Testis (tissue), 3 donors: ENCODE measurements around the gene PAPPA2. TPM values are rescaled to one million over a fixed set of nuclear protein-coding genes. Genes with fewer than 3 reads are reported as not detected.

ENCODE experiments used
- DNase-seq: peaks from one replicate; pipeline ENCODE4 v3.0.0-alpha.2; 2019
- H3K27ac ChIP-seq, 2 donors: fragments of 200-600 bp; sonication (generic); one replicate each; pipeline ENCODE4 v1.5.1; 2019
- H3K27me3 ChIP-seq: fragments of 200-600 bp; sonication (generic); one replicate; pipeline ENCODE4 v1.5.1; 2019
- H3K36me3 ChIP-seq: fragments of 200-600 bp; sonication (generic); one replicate; pipeline ENCODE4 v1.5.1; 2017; ENCODE audit warnings: low read depth; ENCODE audit errors: missing control alignments
- H3K4me1 ChIP-seq: fragments of 200-600 bp; sonication (generic); one replicate; pipeline ENCODE4 v1.5.1; 2019
- H3K4me3 ChIP-seq, 2 donors: fragments of 200-600 bp; sonication (generic); one replicate each; pipeline ENCODE4 v1.5.1; 2017 to 2019
- H3K9me3 ChIP-seq: fragments of 200-600 bp; sonication (generic); one replicate; pipeline ENCODE4 v1.5.1; 2017
- POLR2A ChIP-seq: fragments of 450-650 bp; IDR thresholded peaks from one replicate; pipeline ENCODE4 v1.6.1; 2017; ENCODE audit warnings: antibody characterized with exemption, mild to moderate bottlenecking, moderate library complexity
- WGBS, 2 donors: methylation state at CpG; one replicate each; pipeline ENCODE4 v1.1.5; 2018; 5-methylcytosine and 5-hydroxymethylcytosine counted together
- intact Hi-C: fragments of 100-400 bp; cut with DNase I; formaldehyde crosslinking; loops from one replicate; pipeline ENCODE4 v1.15.1; 2023; ENCODE audit warnings: low total_unique reads
- polyA plus RNA-seq: library from polyadenylated mRNA; stranded (reverse); fragments of 350-450 nt; fragmentation: Illumina TruSeq; extraction: RNeasy Lipid Tissue Mini Kit (QIAGEN cat#74804); gene quantifications from one replicate; pipeline ENCODE4 v1.2.3, GENCODE V29; 2014; ENCODE audit warnings: low read depth, low replicate concordance; ENCODE audit not compliant: insufficient read depth
- total RNA-seq, 2 donors: library from RNA; depleted of rRNA; stranded (reverse); fragments of >200 nt; gene quantifications; one replicate each; pipeline ENCODE4 v1.2.3, GENCODE V29; 2016
- TF ChIP-seq, protein P1 (sequence below), 3 experiments: fragments of 450-650 bp in 2 of 3; fragments of 200-600 bp in 1 of 3; sonication (generic) in 1 of 3; IDR thresholded peaks; one replicate each; pipeline ENCODE4 v1.5.1; 2016 to 2019; ENCODE audit warnings: antibody characterized with exemption in 3 of 3, mild to moderate bottlenecking in 2 of 3, moderate library complexity in 1 of 3

PAPPA2 gene
- total and polyA plus RNA-seq, 3 donors from 2014 or later, result 0.80 to 2.2 (median 2.2) TPM

DNA sequence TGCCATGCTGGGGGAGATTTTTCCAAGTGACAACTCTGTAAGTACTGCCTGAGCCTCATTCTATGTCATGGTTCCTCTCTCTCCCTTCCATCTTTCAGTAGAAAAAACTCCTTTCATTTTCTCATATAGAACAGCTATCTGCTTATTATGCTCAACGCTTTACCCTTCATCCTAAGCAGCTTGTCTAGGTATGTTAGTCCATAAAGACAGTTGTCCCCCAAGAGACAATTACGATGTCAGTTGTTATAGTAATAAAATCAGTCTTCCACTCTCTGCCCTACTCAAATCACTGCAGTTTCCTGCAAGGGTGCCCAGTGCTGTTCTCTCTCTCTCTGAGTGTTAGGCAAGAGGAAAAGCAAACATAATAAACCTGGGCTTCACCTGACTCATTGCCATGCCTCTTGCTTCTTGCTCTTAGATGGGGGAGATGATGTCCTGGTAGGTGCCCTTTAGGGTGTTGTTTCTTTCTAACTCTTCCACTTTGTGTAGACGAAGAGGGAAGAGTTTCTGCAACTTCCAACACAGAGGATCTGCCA lies 59.4 kb downstream of the PAPPA2 start:
- no peak overlapping the region for H3K27ac ChIP-seq
- intact Hi-C loops, result no loop called here
- no peak overlapping the region for H3K4me3 ChIP-seq
- WGBS, 2 donors, result 84 to 94% methylated on average over 3 of the region's 3 CpGs
- no peaks in the 10 kb centered on the region for H3K4me1 ChIP-seq
- H3K27me3 ChIP-seq, result no peaks in the 10 kb centered on the region
- H3K36me3 ChIP-seq, result no peaks in the 10 kb centered on the region
- no peak for DNase-seq
- no peak for TF ChIP-seq POLR2A
- TF ChIP-seq, protein P1, sequence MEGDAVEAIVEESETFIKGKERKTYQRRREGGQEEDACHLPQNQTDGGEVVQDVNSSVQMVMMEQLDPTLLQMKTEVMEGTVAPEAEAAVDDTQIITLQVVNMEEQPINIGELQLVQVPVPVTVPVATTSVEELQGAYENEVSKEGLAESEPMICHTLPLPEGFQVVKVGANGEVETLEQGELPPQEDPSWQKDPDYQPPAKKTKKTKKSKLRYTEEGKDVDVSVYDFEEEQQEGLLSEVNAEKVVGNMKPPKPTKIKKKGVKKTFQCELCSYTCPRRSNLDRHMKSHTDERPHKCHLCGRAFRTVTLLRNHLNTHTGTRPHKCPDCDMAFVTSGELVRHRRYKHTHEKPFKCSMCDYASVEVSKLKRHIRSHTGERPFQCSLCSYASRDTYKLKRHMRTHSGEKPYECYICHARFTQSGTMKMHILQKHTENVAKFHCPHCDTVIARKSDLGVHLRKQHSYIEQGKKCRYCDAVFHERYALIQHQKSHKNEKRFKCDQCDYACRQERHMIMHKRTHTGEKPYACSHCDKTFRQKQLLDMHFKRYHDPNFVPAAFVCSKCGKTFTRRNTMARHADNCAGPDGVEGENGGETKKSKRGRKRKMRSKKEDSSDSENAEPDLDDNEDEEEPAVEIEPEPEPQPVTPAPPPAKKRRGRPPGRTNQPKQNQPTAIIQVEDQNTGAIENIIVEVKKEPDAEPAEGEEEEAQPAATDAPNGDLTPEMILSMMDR (IDR thresholded peaks at IDR 0.05), result no peak
- no peaks in the 10 kb centered on the region for H3K9me3 ChIP-seq

DNA sequence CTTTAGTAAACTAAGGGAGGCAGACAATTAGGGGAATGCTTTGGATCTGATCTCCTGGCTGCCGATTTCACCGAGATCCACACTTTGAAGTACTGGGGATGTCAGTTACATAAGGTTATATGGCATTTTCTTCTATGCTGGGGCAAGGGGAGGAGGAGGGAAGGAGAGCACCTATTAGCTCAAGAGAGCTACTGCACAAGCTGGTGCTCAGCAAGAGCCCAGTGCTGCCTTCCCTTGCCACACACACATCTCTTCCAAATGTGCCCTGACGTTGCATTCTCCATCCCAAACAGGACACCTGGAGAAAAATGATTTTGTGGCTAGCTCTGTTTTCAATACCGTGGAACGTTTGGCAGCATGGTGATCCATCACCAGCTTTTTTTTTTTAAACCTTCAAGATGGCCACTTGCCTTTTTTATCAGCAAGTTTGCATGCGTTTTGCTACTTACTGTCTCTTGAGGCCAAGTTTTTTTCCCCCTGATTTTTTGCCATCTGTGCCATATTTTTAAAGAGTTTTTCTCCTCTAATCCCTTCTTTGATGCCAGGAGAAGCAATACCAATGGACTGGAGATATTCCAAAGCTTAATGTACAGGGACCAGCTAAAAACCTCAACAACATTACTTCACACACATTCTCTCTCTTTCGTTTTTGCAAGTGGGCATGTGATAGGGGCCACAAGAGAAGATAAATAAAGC lies 66.6 kb downstream of the PAPPA2 start:
- 55 to 68% methylated on average over 7 of the region's 7 CpGs for WGBS, 2 donors
- intact Hi-C loops, result no loop called here
- H3K4me1 ChIP-seq, result no peaks in the 10 kb centered on the region

DNA sequence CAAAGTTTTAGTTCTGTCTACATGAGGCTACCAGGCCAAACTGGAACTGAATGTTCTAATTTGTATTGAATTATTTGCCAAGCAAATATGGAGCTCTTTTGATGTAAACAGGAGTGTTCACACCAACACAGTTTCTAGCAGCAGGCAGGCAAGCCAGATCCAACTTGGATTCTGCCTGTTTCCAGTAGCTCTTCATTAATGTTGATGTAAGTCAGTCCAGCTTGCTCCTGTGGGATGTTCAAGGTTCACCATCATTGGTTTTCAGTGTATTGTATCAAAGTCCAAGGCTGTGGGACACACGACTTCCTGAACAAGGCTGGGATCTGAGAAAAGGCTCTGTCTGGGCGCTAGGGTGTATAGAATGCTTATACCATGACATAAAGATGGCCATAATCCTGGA lies 68.1 kb downstream of the PAPPA2 start:
- no peak for DNase-seq
- 81 to 95% methylated on average over 2 of the region's 2 CpGs for WGBS, 2 donors
- intact Hi-C loops, result no loop called here

More for the DNA sequence above, 66.6 kb downstream of the PAPPA2 start:
- no peak overlapping the region for H3K4me3 ChIP-seq
- no peaks in the 10 kb centered on the region for H3K9me3 ChIP-seq
- DNase-seq, result no peak
- TF ChIP-seq, protein P1 (IDR thresholded peaks at IDR 0.05), result no peak
- TF ChIP-seq POLR2A, result no peak
- no peaks in the 10 kb centered on the region for H3K27me3 ChIP-seq
- no peaks in the 10 kb centered on the region for H3K36me3 ChIP-seq
- no peak overlapping the region for H3K27ac ChIP-seq

DNA sequence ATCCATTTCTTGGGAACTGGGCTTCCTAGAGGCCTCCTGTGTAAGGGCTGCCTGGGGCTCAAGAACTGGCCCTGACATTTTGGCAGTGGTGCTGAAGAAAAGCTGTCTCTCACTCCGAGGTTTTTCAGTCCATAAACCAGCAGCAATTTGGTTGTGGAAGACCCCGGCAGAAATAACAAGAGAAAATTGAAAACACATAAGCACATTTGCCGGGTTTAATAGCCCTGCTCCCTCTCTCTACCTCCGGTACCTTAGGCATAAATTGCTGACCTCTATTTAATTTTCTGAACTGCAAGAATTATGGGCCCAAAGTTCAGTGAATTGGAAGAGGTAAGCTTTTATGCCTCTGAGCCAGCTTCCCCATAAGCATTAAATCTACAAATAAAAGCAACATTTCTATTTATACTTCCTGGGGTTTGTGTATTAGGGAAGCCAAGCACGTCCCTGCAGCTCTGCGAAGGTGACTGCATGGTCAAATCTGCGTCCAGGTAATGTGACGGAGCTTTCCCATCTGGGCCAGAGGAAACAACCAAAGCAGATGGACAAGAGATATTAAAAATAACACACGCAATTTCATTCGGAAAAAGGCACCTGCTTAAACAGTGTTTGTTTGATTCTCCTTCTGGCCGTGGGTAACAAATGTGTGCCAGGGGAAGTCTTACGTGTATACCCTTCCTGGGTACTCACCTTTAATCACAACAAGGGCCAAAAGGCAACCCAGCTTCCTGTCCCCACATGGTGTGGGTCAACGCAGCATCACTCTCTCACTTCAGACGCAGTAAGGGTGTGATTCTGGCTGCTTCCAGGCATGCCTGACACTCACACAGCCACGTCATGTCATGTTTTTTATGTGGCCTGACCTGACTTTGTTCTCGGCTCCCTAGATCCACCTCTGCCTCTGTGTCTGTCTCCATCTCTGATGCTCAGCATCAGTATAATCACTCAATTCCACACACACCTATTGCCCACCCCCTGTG lies 69.2 kb downstream of the PAPPA2 start:
- Histone ChIP-seq H3K9me3 (no peaks in the 10 kb centered on the region), H3K4me3 (no peak overlapping the region), H3K27ac (no peak overlapping the region), H3K27me3 (no peaks in the 10 kb centered on the region), H3K4me1 (no peaks in the 10 kb centered on the region), H3K36me3 (no peaks in the 10 kb centered on the region)
- intact Hi-C loops, result no loop called here
- TF ChIP-seq POLR2A, result no peak
- TF ChIP-seq, protein P1 (IDR thresholded peaks at IDR 0.05), result no peak
- WGBS, 2 donors, result 85 to 86% methylated on average over 16 of the region's 16 CpGs
- DNase-seq, result no peak

More for the DNA sequence above, 68.1 kb downstream of the PAPPA2 start:
- Histone ChIP-seq H3K4me1 (no peaks in the 10 kb centered on the region), H3K4me3 (no peak overlapping the region), H3K36me3 (no peaks in the 10 kb centered on the region), H3K27me3 (no peaks in the 10 kb centered on the region), H3K27ac (no peak overlapping the region), H3K9me3 (no peaks in the 10 kb centered on the region)
- TF ChIP-seq, protein P1 (IDR thresholded peaks at IDR 0.05), result no peak
- no peak for TF ChIP-seq POLR2A
